ENCODE data around the gene CELF1. TPM values are rescaled to one million over a fixed set of nuclear protein-coding genes. Genes with fewer than 3 reads are reported as not detected.
A peak's percentile ranks its signal among the peaks of the same experiment; 100 is the strongest.

Gene CELF1
- total RNA-seq, 1 donor from 2014 or later, result 173 TPM

DNA sequence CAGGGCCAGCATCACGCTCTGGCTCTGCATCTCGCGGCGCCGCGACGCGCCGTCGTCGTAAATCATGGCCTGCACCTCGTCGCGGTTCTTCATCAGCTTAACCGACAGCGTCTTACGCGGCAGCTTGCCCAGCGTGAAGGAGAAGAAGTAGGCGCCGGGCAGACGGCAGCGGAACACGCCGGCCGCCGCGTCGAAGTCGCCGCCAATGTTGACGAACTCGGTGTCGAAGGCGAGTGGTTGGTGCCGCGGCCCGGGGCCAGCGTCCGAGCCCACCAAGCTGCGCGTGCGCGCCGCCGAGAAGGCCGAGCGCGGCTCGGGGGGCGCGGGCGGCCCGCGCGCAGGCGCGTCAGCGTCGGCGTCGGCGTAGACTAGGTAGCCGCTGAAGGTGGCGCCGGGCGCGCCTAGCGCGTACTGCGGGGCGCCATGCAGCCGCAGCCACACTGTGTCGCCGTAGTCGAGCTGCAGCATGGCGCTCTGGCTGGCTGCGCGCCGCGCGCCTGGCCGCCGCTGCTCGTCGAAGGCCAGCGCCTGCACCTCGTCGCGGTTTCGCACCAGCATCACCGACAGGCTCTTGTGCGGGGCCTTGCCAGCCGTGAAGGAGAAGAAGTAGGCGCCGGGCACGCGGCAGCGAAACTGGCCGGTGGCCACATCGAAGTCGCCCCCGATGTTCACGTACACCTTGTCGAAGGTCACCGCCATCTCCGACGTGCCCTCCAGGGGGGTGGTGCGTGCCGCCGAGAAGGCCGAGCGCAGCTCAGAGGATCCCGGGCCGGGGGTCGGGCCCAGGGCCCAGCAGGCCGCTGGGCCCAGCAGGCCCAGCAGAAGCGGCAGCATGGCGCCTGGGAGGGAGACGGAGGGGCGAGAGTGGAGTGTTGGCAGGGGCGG is 37.3 kb upstream of the CELF1 start:
- peaks cover 13% of the 10 kb centered on the region for H3K27me3 Mint-ChIP-seq (ENCODE audit: insufficient read depth, low read depth)
- peaks cover 33% of the 10 kb centered on the region for H3K27me3 ChIP-seq
- H3K4me3 Mint-ChIP-seq, result no peak overlapping the region
- H3K27ac ChIP-seq, result no peak overlapping the region
- H3K36me3 Mint-ChIP-seq, result peaks cover 6% of the 10 kb centered on the region
- H4K20me1 ChIP-seq (ENCODE audit: low read depth), result no peaks in the 10 kb centered on the region
- TF ChIP-seq EZH2phosphoT487 (IDR thresholded peaks at IDR 0.05) (no peak), EZH2 (IDR thresholded peaks at IDR 0.05) (no peak)
- TF ChIP-seq, protein P1, sequence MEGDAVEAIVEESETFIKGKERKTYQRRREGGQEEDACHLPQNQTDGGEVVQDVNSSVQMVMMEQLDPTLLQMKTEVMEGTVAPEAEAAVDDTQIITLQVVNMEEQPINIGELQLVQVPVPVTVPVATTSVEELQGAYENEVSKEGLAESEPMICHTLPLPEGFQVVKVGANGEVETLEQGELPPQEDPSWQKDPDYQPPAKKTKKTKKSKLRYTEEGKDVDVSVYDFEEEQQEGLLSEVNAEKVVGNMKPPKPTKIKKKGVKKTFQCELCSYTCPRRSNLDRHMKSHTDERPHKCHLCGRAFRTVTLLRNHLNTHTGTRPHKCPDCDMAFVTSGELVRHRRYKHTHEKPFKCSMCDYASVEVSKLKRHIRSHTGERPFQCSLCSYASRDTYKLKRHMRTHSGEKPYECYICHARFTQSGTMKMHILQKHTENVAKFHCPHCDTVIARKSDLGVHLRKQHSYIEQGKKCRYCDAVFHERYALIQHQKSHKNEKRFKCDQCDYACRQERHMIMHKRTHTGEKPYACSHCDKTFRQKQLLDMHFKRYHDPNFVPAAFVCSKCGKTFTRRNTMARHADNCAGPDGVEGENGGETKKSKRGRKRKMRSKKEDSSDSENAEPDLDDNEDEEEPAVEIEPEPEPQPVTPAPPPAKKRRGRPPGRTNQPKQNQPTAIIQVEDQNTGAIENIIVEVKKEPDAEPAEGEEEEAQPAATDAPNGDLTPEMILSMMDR (IDR thresholded peaks at IDR 0.05), result no peak
- peak; percentile 15 for DNase-seq (ENCODE audit: low spot score)
- H3K9ac ChIP-seq, result no peak overlapping the region
- H3F3A ChIP-seq (ENCODE audit: low read depth), result peaks cover 19% of the 10 kb centered on the region
- no peak overlapping the region for H3K4me3 ChIP-seq
- no peaks in the 10 kb centered on the region for H3K79me2 ChIP-seq (ENCODE audit: low read depth)
- H3K4me1 Mint-ChIP-seq, result peaks cover 38% of the 10 kb centered on the region
- H3K36me3 ChIP-seq, result no peaks in the 10 kb centered on the region
- H3K9me3 Mint-ChIP-seq, result no peaks in the 10 kb centered on the region
- H3K4me2 ChIP-seq, result no peak overlapping the region
- H3K9me3 ChIP-seq (ENCODE audit: low read depth), result no peaks in the 10 kb centered on the region
- H3K27ac Mint-ChIP-seq, result no peak overlapping the region
- H3K4me1 ChIP-seq, result peaks cover 9% of the 10 kb centered on the region
- H2AFZ ChIP-seq (replicated peaks), result no peak overlapping the region

GRCh38 chr11:47589584-47589976 is 36.6 kb upstream of the CELF1 start:
- Histone ChIP-seq H3K36me3 (no peaks in the 10 kb centered on the region), H3K79me2 (ENCODE audit: low read depth) (no peaks in the 10 kb centered on the region), H3K9ac (no peak overlapping the region), H3F3A (ENCODE audit: low read depth) (peaks cover 12% of the 10 kb centered on the region), H3K27ac (no peak overlapping the region), H3K4me3 (no peak overlapping the region), H3K9me3 (ENCODE audit: low read depth) (no peaks in the 10 kb centered on the region), H2AFZ (replicated peaks) (no peak overlapping the region), H4K20me1 (ENCODE audit: low read depth) (no peaks in the 10 kb centered on the region), H3K4me1 (peaks cover 3% of the 10 kb centered on the region), H3K4me2 (no peak overlapping the region), H3K27me3 (peaks cover 26% of the 10 kb centered on the region)
- Mint-ChIP-seq H3K27ac (no peak overlapping the region), H3K4me1 (peaks cover 38% of the 10 kb centered on the region), H3K4me3 (no peak overlapping the region), H3K36me3 (peaks cover 6% of the 10 kb centered on the region), H3K9me3 (no peaks in the 10 kb centered on the region), H3K27me3 (ENCODE audit: insufficient read depth, low read depth) (peaks cover 13% of the 10 kb centered on the region)
- no peak for DNase-seq (ENCODE audit: low spot score)
- TF ChIP-seq, protein P1 (IDR thresholded peaks at IDR 0.05), result no peak
- TF ChIP-seq EZH2phosphoT487 (IDR thresholded peaks at IDR 0.05) (no peak), EZH2 (IDR thresholded peaks at IDR 0.05) (no peak)

DNA sequence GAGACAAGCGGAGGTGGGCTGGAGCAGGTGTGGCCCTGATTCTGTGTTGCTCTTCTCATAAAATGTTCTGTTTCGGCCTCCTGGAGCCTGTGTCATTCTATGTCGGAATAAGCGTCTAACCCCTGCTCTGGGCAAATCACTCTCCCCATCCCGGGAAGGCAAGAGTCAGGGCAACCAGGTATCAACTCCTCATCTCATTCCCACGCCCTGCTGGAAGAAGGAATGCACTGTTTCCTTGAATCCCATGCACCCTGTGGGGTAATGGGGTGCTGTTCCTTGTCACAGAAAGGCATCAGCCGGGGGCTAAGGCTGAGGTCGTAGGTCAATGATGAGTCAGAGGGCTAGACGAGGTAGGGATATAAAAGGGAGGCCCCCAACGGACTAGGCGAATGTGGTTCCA is 36.2 kb upstream of the CELF1 start:
- no peak overlapping the region for H3K4me2 ChIP-seq
- H3K27ac ChIP-seq, result no peak overlapping the region
- no peaks in the 10 kb centered on the region for H3K36me3 ChIP-seq

More for the DNA sequence above, 36.2 kb upstream of the CELF1 start:
- H3F3A ChIP-seq (ENCODE audit: low read depth), result peaks cover 9% of the 10 kb centered on the region
- no peaks in the 10 kb centered on the region for H3K79me2 ChIP-seq (ENCODE audit: low read depth)
- H3K4me1 ChIP-seq, result no peaks in the 10 kb centered on the region
- Mint-ChIP-seq H3K27ac (peak overlapping the region; percentile 57), H3K9me3 (no peaks in the 10 kb centered on the region), H3K4me1 (peaks cover 35% of the 10 kb centered on the region), H3K36me3 (peaks cover 9% of the 10 kb centered on the region), H3K4me3 (no peak overlapping the region), H3K27me3 (ENCODE audit: insufficient read depth, low read depth) (peaks cover 13% of the 10 kb centered on the region)
- H3K9ac ChIP-seq, result no peak overlapping the region
- no peak for TF ChIP-seq EZH2 (IDR thresholded peaks at IDR 0.05)
- TF ChIP-seq EZH2phosphoT487 (IDR thresholded peaks at IDR 0.05), result no peak
- TF ChIP-seq, protein P1 (IDR thresholded peaks at IDR 0.05), result no peak
- H3K27me3 ChIP-seq, result peaks cover 22% of the 10 kb centered on the region
- no peak for DNase-seq (ENCODE audit: low spot score)
- H3K4me3 ChIP-seq, result no peak overlapping the region
- H3K9me3 ChIP-seq (ENCODE audit: low read depth), result no peaks in the 10 kb centered on the region
- no peaks in the 10 kb centered on the region for H4K20me1 ChIP-seq (ENCODE audit: low read depth)
- no peak overlapping the region for H2AFZ ChIP-seq (replicated peaks)

Data from neural progenitor cell (in vitro differentiated cells).